ENCODE results near the gene RIMBP2.
"Not testable (repeated sequence)": the region's sequence is repeated elsewhere in the genome, so short reads cannot be mapped to it uniquely, and the experiment has no call there.

Gene RIMBP2

DNA sequence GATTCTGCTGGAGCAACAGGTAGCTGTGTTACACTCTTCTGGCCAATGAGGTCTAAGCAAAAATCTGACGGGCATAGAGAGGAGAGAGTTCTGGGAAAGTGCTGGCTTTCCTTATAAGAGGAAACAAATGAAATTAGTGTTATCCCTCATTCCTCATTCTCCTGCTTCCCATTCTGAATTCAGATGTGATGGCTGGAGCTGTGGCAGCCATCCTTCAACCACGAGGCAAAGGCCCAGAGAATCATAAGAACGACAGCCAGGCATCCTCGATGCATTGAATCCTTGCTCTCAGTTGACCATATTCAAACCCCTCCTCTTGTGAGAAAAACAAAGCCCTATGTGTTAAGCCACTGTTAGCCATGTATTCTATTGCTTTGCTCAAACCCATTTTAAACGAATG is 27.5 kb upstream of the RIMBP2 start:
- no peak for ATAC-seq
- H3K9me3 Mint-ChIP-seq, result peaks cover 5% of the 10 kb centered on the region
- no peaks in the 10 kb centered on the region for H3K36me3 Mint-ChIP-seq
- H3K27me3 Mint-ChIP-seq, result peaks cover 27% of the 10 kb centered on the region
- peaks cover 5% of the 10 kb centered on the region for H3K4me1 Mint-ChIP-seq
- no peak overlapping the region for H3K4me3 Mint-ChIP-seq
- H3K27ac Mint-ChIP-seq, result no peak overlapping the region

- no peak overlapping the region for H3K4me3 Mint-ChIP-seq
- H3K27ac Mint-ChIP-seq, result no peak overlapping the region
- H3K36me3 Mint-ChIP-seq, result no peaks in the 10 kb centered on the region
- no peak for ATAC-seq
- peaks cover 5% of the 10 kb centered on the region for H3K9me3 Mint-ChIP-seq
- peaks cover 23% of the 10 kb centered on the region for H3K27me3 Mint-ChIP-seq
- H3K4me1 Mint-ChIP-seq, result peaks cover 5% of the 10 kb centered on the region
Observed at GRCh38 chr12:130743176-130743575, 27.1 kb upstream of the RIMBP2 start.

DNA sequence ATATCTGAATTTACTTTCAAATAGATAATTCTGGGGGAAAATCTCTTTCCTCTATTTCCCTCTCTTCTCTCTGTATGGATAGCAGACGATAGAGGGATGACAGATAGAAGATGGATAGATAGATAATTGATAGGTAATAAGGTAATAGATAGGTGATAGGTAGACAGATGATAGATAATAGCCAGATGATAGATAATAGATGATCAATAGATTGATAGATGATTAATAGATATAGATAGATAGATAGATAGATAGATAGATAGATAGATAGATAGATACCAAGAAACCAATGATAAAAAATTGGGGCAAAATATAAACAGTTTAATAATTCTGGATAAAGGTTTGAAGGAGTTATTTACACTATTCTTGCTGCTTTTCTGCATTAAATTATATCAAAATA is 26.6 kb upstream of the RIMBP2 start:
- no peak for ATAC-seq
- Mint-ChIP-seq H3K27me3 (peaks cover 18% of the 10 kb centered on the region), H3K27ac (no peak overlapping the region), H3K36me3 (no peaks in the 10 kb centered on the region), H3K4me1 (peaks cover under 1% of the 10 kb centered on the region), H3K9me3 (peaks cover 5% of the 10 kb centered on the region), H3K4me3 (no peak overlapping the region)

DNA sequence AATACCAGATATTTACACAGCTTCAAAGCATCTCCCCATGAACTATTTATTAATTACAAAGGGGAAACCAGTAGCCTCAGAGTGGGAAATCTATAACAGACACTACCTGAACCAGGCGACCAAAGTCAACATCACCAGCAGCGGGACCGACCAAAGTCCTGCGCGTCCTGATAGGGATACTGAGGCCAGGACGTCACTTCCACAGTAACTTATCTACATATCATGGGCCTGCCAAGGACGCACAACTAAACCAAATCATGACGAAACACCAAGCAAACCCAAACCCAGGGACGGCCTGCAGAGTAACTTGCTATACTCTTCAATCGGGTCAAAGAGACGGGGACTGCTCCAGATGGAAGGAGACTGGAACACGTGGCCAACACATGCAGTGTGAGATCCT is 26.0 kb upstream of the RIMBP2 start:
- peaks cover 12% of the 10 kb centered on the region for H3K27me3 Mint-ChIP-seq
- no peak overlapping the region for H3K4me3 Mint-ChIP-seq
- H3K9me3 Mint-ChIP-seq, result peaks cover 5% of the 10 kb centered on the region
- H3K36me3 Mint-ChIP-seq, result no peaks in the 10 kb centered on the region
- ATAC-seq, result no peak
- H3K27ac Mint-ChIP-seq, result no peak overlapping the region
- H3K4me1 Mint-ChIP-seq, result no peaks in the 10 kb centered on the region

DNA sequence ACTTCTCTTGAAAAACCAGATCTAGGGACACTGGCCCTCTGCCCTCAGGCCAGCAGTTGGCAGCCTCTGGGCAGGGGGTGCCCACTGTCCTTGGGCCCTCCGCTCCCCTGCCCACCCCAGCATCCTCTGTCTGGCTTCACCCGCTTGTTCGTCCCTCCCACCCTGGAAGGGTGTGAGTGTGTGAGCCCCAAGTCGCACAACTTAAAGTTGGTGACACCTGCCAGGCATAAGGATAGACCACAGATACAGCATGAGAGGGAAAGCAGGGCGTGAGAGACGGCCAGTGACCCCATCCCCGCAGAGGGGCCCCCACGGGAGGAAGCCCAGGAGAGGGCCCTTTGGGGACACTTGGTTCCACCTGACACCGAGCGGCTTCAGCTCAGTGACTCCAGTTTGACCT is 23.5 kb upstream of the RIMBP2 start:
- no peak overlapping the region for H3K4me3 Mint-ChIP-seq
- peaks cover 10% of the 10 kb centered on the region for H3K9me3 Mint-ChIP-seq
- H3K27me3 Mint-ChIP-seq, result peaks cover 11% of the 10 kb centered on the region
- no peaks in the 10 kb centered on the region for H3K36me3 Mint-ChIP-seq
- no peak for ATAC-seq
- H3K4me1 Mint-ChIP-seq, result no peaks in the 10 kb centered on the region
- no peak overlapping the region for H3K27ac Mint-ChIP-seq

DNA sequence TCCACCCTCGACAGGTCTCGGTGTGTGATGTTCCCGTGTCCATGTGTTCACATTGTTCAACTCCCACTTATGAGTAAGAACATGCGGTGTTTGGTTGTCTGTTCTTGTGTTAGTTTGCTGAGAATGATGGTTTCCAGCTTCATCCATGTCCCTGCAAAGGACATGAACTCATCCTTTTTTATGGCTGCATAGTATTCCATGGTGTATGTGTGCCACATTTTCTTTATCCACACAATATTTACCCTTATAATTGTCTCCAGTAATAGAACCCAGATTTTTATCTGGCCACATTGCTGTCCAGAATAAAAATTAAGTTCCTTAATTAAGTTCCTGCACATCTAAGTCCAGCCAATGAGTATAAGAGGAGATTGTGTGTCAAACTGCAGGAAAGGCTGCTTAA is 22.3 kb upstream of the RIMBP2 start:
- not testable (repeated sequence) for H3K27ac Mint-ChIP-seq, H3K4me1 Mint-ChIP-seq, H3K9me3 Mint-ChIP-seq, H3K36me3 Mint-ChIP-seq, H3K4me3 Mint-ChIP-seq, ATAC-seq
- peaks cover 11% of the 10 kb centered on the region for H3K27me3 Mint-ChIP-seq

DNA sequence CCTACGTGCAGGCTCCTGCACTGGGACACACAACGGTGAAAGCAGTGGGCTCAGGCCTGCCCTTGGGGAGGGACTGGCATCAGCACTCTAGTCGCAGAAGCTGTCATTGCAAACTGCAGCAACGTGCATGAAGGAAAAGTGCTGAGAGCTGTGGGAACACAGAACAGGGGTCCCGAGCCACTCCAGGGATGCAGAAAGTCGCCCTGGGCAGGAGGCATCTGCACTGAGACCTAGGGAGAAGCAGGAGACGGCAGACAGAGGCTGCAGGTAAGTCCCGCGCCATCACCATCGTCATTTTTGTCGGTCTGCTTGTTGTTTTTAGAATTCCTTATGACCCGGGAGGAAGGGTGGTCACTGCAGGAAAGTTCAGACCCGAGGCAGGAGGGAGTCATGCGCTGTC is 21.6 kb upstream of the RIMBP2 start:
- H3K4me3 Mint-ChIP-seq, result no peak overlapping the region
- peaks cover 5% of the 10 kb centered on the region for H3K9me3 Mint-ChIP-seq
- H3K4me1 Mint-ChIP-seq, result no peaks in the 10 kb centered on the region
- no peaks in the 10 kb centered on the region for H3K36me3 Mint-ChIP-seq
- peaks cover 11% of the 10 kb centered on the region for H3K27me3 Mint-ChIP-seq
- no peak overlapping the region for H3K27ac Mint-ChIP-seq
- ATAC-seq, result no peak

DNA sequence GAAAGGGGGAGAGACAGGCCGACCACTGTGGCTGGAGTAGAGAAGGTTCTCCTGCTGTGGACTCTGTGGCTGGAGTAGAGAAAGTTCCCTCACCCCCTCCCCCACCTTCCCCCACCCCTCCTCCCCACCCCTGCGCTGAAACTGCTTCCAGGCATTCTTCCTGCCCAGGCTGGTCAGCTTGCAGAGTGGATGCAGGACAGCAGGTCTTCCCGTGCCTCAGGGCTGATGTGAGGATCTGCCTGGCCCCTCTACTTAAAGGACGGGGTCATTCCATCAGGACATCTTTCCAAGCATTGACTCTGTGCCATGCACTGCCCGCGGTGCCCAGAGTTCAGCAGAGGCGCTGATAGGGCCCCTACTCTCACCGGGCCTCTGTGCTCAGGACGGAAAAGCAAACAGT is 13.2 kb upstream of the RIMBP2 start:
- Mint-ChIP-seq H3K36me3 (no peaks in the 10 kb centered on the region), H3K4me1 (no peaks in the 10 kb centered on the region), H3K27me3 (no peaks in the 10 kb centered on the region), H3K4me3 (no peak overlapping the region), H3K9me3 (peaks cover 7% of the 10 kb centered on the region), H3K27ac (no peak overlapping the region)
- ATAC-seq, result no peak

- Mint-ChIP-seq H3K36me3 (no peaks in the 10 kb centered on the region), H3K4me1 (no peaks in the 10 kb centered on the region), H3K27me3 (no peaks in the 10 kb centered on the region), H3K4me3 (no peak overlapping the region), H3K9me3 (peaks cover 12% of the 10 kb centered on the region), H3K27ac (no peak overlapping the region)
- ATAC-seq, result no peak
Observed at GRCh38 chr12:130728158-130729058, 12.3 kb upstream of the RIMBP2 start.

GRCh38 chr12:130719263-130719859 is 3.3 kb upstream of the RIMBP2 start:
- Mint-ChIP-seq H3K9me3 (peaks cover 22% of the 10 kb centered on the region), H3K27ac (no peak overlapping the region), H3K27me3 (peaks cover 40% of the 10 kb centered on the region), H3K4me3 (no peak overlapping the region), H3K4me1 (no peaks in the 10 kb centered on the region), H3K36me3 (no peaks in the 10 kb centered on the region)
- no peak for ATAC-seq

DNA sequence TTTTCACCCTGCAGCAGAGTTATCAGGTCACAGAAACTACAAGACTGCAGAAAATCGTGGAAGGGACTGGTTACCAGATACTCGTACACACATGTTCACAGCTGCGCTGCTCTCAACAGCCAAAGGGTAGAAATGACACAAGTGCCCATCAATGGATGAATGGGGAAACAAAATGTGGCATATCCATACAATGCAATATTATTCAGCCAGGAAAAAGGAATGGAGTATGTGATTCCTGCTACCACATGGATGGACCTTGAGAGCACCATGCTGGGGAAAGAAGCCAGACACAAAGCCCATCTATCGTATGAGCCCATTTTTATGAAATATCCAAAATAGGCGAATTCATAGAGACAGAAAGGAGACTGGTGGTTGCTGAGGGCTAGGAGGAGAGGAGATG is 1.7 kb upstream of the RIMBP2 start:
- Mint-ChIP-seq H3K4me1 (no peaks in the 10 kb centered on the region), H3K27me3 (peaks cover 56% of the 10 kb centered on the region), H3K27ac (no peak overlapping the region), H3K36me3 (no peaks in the 10 kb centered on the region), H3K4me3 (no peak overlapping the region), H3K9me3 (peaks cover 11% of the 10 kb centered on the region)
- no peak for ATAC-seq

GRCh38 chr12:130716969-130717366 is 869 bp upstream of the RIMBP2 start:
- Mint-ChIP-seq H3K27me3 (peaks cover 64% of the 10 kb centered on the region), H3K9me3 (peaks cover 4% of the 10 kb centered on the region), H3K27ac (no peak overlapping the region), H3K4me1 (no peaks in the 10 kb centered on the region), H3K4me3 (no peak overlapping the region), H3K36me3 (no peaks in the 10 kb centered on the region)
- no peak for ATAC-seq

DNA sequence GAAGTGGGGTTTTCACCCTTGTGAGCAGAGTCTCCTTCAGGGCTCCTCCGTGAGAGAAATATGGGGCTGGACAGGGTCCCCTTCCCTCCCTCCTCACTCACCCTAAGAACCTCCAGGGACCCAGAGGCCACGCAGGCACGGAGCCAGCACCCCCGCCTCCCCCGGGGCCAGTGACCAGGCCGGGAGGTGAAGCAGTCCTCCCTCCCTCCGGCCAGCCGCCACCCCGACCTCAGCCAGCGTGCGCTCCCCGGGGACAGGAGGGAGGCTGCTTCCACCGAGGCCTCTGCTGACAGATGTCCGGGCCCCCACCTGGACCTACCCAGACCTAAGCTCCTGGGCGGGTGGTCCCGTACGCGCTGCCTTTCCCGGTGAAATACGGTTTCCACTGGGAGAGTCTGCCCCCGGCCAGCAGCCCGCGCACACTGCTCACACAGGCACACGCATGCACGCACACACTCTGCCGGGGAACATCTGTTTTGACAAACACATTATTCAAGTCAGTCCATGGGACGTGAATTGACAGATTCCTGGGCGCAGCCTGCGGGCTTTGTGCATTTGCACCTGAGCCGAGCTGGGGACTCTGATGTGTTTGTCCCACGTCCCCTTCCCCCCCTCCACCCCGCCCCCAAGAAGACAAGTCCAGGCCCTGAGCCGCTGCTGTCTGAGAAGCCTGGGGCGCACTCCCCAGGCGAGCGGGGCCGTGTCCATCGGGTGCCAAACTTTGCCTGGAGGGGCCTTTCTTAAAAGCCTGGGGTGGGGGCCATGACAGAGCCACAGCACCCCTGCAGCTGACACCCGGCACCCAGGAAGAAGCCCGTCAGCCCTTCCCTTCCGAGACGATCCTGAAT is 725 bp downstream of the RIMBP2 start:
- no peak overlapping the region for H3K4me3 Mint-ChIP-seq
- no peaks in the 10 kb centered on the region for H3K4me1 Mint-ChIP-seq
- H3K27me3 Mint-ChIP-seq, result peaks cover 78% of the 10 kb centered on the region
- no peak for ATAC-seq
- no peak overlapping the region for H3K27ac Mint-ChIP-seq
- no peaks in the 10 kb centered on the region for H3K36me3 Mint-ChIP-seq
- H3K9me3 Mint-ChIP-seq, result peaks cover 4% of the 10 kb centered on the region

GRCh38 chr12:130714591-130715149 is 1.4 kb downstream of the RIMBP2 start:
- Mint-ChIP-seq H3K4me3 (no peak overlapping the region), H3K9me3 (peaks cover 4% of the 10 kb centered on the region), H3K36me3 (no peaks in the 10 kb centered on the region), H3K27me3 (peaks cover 81% of the 10 kb centered on the region), H3K27ac (no peak overlapping the region), H3K4me1 (no peaks in the 10 kb centered on the region)
- peak; percentile 28 for ATAC-seq

GRCh38 chr12:130714091-130714590 is 2.0 kb downstream of the RIMBP2 start:
- Mint-ChIP-seq H3K9me3 (peaks cover 4% of the 10 kb centered on the region), H3K27me3 (peaks cover 81% of the 10 kb centered on the region), H3K4me3 (peak overlapping the region; percentile 19), H3K36me3 (no peaks in the 10 kb centered on the region), H3K4me1 (no peaks in the 10 kb centered on the region), H3K27ac (no peak overlapping the region)
- no peak for ATAC-seq
